DND-41 (cell line): Measurements from ENCODE around the gene CFLAR.
"Not testable (repeated sequence)": the region's sequence is repeated elsewhere in the genome, so short reads cannot be mapped to it uniquely, and the experiment has no call there.

ENCODE experiments used
- ATAC-seq: fragments of 200-7000 bp; cut with Tn5 transposase; 3 replicates; pipeline ENCODE4 v1.9.1; 2021; ENCODE audit warnings: low read depth; ENCODE audit not compliant: insufficient read depth
- DNase-seq: peaks from one replicate; pipeline ENCODE4 v3.0.0-alpha.2; 2020
- H2AFZ ChIP-seq: 2 replicates; pipeline ENCODE4 v1.6.0; 2012; ENCODE audit warnings: low read depth, low read length
- H3K27ac ChIP-seq: 2 replicates; pipeline ENCODE4 v1.5.1; 2012; ENCODE audit warnings: low read length, inconsistent platforms
- H3K27me3 ChIP-seq: fragments of 200-600 bp; sonication (generic); 2 replicates; pipeline ENCODE4 v1.6.0; 2012; ENCODE audit warnings: low read length, mild to moderate bottlenecking, inconsistent platforms; ENCODE audit not compliant: insufficient read depth, poor library complexity
- H3K36me3 ChIP-seq: 2 replicates; pipeline ENCODE4 v1.5.1; 2012; ENCODE audit warnings: low read length, inconsistent platforms; ENCODE audit not compliant: insufficient read depth
- H3K4me1 ChIP-seq: 2 replicates; pipeline ENCODE4 v1.5.1; 2012; ENCODE audit warnings: mild to moderate bottlenecking, low read length; ENCODE audit not compliant: insufficient read depth
- H3K4me2 ChIP-seq: 2 replicates; pipeline ENCODE4 v1.6.0; 2012; ENCODE audit warnings: mild to moderate bottlenecking, moderate library complexity, low read length, inconsistent platforms; ENCODE audit not compliant: insufficient read depth
- H3K4me3 ChIP-seq, 2 experiments: fragments of 200-600 bp in 1 of 2; shearing (Covaris generic) in 1 of 2; 2 replicates each; pipeline ENCODE4 v1.5.1; 2012 to 2016; ENCODE audit warnings: inconsistent platforms in 2 of 2, low read length in 2 of 2, mild to moderate bottlenecking in 2 of 2, low read depth in 1 of 2, moderate library complexity in 1 of 2
- H3K79me2 ChIP-seq: 2 replicates; pipeline ENCODE4 v1.6.0; 2012; ENCODE audit warnings: low read length, inconsistent platforms; ENCODE audit not compliant: insufficient read depth
- H3K9ac ChIP-seq: 2 replicates; pipeline ENCODE4 v1.6.0; 2012; ENCODE audit warnings: low read depth, mild to moderate bottlenecking, inconsistent platforms, low read length, moderate library complexity
- H3K9me3 ChIP-seq: 2 replicates; pipeline ENCODE4 v1.5.1; 2012; ENCODE audit warnings: low read length, moderate library complexity, mild to moderate bottlenecking, inconsistent platforms; ENCODE audit not compliant: insufficient read depth, severe bottlenecking
- H4K20me1 ChIP-seq: 2 replicates; pipeline ENCODE4 v1.6.0; 2012; ENCODE audit warnings: low read length; ENCODE audit not compliant: insufficient read depth
- CTCF ChIP-seq: IDR thresholded peaks from 2 replicates; pipeline ENCODE4 v1.5.1; 2012; ENCODE audit warnings: borderline replicate concordance, low read length, moderate library complexity, mild to moderate bottlenecking; ENCODE audit not compliant: poor library complexity, severe bottlenecking; ENCODE audit errors: extremely low read depth
- EZH2 ChIP-seq: IDR thresholded peaks from 3 replicates; pipeline ENCODE4 v1.6.1; 2012; ENCODE audit warnings: borderline replicate concordance, low read depth, mild to moderate bottlenecking, moderate library complexity, low read length, inconsistent platforms; ENCODE audit not compliant: severe bottlenecking

The CFLAR gene

GRCh38 chr2:201158111-201158929 is 42.4 kb downstream of the CFLAR start:
- Histone ChIP-seq H4K20me1 (no peaks in the 10 kb centered on the region), H3K4me3 (no peak overlapping the region), H3K36me3 (peaks cover 37% of the 10 kb centered on the region), H3K9ac (0 out of 2 replicates have a peak overlapping the region, but pooled peaks have one; percentile 8), H2AFZ (peak overlapping the region; percentile 65), H3K27ac (peak overlapping the region; percentile 49), H3K4me1 (peaks cover 13% of the 10 kb centered on the region), H3K79me2 (no peaks in the 10 kb centered on the region), H3K27me3 (no peaks in the 10 kb centered on the region), H3K9me3 (no peaks in the 10 kb centered on the region), H3K4me2 (peak overlapping the region; percentile 19; the same call in 1 of the 2 replicates)
- peak; percentile 82 for TF ChIP-seq CTCF
- TF ChIP-seq EZH2: no peak
- peak; percentile 74 for DNase-seq
- peak; percentile 95 for ATAC-seq

GRCh38 chr2:201164166-201164565 is 48.2 kb downstream of the CFLAR start:
- peaks cover 44% of the 10 kb centered on the region for H3K36me3 ChIP-seq
- H2AFZ ChIP-seq: no peak overlapping the region
- H3K79me2 ChIP-seq: no peaks in the 10 kb centered on the region
- no peak overlapping the region for H3K9ac ChIP-seq
- H3K27ac ChIP-seq: no peak overlapping the region
- ATAC-seq: no peak
- H3K27me3 ChIP-seq: no peaks in the 10 kb centered on the region
- no peaks in the 10 kb centered on the region for H3K9me3 ChIP-seq
- H4K20me1 ChIP-seq: no peaks in the 10 kb centered on the region
- H3K4me2 ChIP-seq: no peak overlapping the region
- no peak overlapping the region for H3K4me3 ChIP-seq
- TF ChIP-seq CTCF: no peak
- TF ChIP-seq EZH2: no peak
- no peak for DNase-seq
- H3K4me1 ChIP-seq: no peaks in the 10 kb centered on the region

- Histone ChIP-seq H3K27me3 (no peaks in the 10 kb centered on the region), H4K20me1 (no peaks in the 10 kb centered on the region), H3K9ac (no peak overlapping the region), H3K27ac (no peak overlapping the region), H3K4me1 (no peaks in the 10 kb centered on the region), H3K79me2 (no peaks in the 10 kb centered on the region), H3K36me3 (peaks cover 23% of the 10 kb centered on the region), H3K4me2 (no peak overlapping the region), H3K9me3 (no peaks in the 10 kb centered on the region), H3K4me3 (no peak overlapping the region), H2AFZ (no peak overlapping the region)
- ATAC-seq (no peak), DNase-seq (no peak)
- no peak for TF ChIP-seq CTCF
- no peak for TF ChIP-seq EZH2
Measured at GRCh38 chr2:201167546-201167945, 51.6 kb downstream of the CFLAR start.

- not testable (repeated sequence) for H4K20me1 ChIP-seq, DNase-seq, H3K4me1 ChIP-seq, H2AFZ ChIP-seq, H3K27ac ChIP-seq, H3K4me3 ChIP-seq, H3K79me2 ChIP-seq, H3K9ac ChIP-seq, ATAC-seq, H3K4me2 ChIP-seq, H3K27me3 ChIP-seq, H3K9me3 ChIP-seq
- peaks cover 15% of the 10 kb centered on the region for H3K36me3 ChIP-seq
Measured at GRCh38 chr2:201168496-201168895, 52.5 kb downstream of the CFLAR start.
